Measurements from ENCODE around the gene TNS4. TPM values are rescaled to one million over a fixed set of nuclear protein-coding genes. Genes with fewer than 3 reads are reported as not detected.

Gene TNS4
- total RNA-seq, 4 donors from 2014 or later = 413 to 1,865 (median 485) TPM

DNA sequence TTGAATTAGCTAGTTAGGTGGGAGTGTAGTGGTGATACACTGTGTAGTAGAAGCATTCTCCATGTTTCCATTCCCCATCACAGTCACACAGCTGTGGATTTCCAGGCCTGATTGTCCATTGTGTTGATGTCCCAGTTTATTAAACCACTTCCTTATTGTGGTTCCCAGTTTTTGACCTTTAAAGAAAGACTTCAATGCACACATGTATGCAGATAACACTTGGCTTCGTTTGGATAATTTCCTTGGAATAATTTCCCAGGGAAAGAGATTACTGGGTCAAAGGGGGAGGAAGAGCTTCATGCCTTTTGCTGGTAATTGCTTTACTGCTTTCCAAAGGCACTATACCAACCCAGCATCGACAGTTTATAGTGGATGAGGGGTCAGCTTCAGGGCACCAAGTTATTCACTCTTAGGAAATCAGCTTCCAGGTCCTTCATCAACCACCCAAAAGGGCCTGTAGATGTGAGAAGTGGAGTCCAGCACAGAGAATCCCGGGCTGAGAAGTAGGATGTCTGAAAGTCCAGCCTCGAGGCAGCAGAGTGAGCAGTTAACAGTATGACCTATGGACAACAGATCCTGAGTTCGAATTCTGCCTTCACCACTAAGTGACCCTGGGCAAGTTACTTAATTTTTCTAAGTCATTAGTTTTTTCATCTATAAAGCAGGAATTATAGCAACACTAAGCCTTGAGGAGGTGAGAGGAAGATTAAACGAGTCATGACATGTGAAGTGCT lies 31.3 kb upstream of the TNS4 start:
- no peak overlapping the region for H3K4me3 ChIP-seq (ENCODE audit: low read depth, poor library complexity, severe bottlenecking)
- intact Hi-C loops (cut with DNase I; ENCODE audit: low total_unique reads) = loop anchor here (5.0 to 10.0 kb wide), 2 partner anchors 88 to 170 kb away; partner anchors contain the start of genes GJD3 and IGFBP4
- DNase-seq (ENCODE audit: low spot score in 2 of 2) = peak in 1 of 2 donors; percentile 53
- no peak for TF ChIP-seq POLR2A (IDR thresholded peaks at IDR 0.05)
- TF ChIP-seq, protein P1, sequence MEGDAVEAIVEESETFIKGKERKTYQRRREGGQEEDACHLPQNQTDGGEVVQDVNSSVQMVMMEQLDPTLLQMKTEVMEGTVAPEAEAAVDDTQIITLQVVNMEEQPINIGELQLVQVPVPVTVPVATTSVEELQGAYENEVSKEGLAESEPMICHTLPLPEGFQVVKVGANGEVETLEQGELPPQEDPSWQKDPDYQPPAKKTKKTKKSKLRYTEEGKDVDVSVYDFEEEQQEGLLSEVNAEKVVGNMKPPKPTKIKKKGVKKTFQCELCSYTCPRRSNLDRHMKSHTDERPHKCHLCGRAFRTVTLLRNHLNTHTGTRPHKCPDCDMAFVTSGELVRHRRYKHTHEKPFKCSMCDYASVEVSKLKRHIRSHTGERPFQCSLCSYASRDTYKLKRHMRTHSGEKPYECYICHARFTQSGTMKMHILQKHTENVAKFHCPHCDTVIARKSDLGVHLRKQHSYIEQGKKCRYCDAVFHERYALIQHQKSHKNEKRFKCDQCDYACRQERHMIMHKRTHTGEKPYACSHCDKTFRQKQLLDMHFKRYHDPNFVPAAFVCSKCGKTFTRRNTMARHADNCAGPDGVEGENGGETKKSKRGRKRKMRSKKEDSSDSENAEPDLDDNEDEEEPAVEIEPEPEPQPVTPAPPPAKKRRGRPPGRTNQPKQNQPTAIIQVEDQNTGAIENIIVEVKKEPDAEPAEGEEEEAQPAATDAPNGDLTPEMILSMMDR (IDR thresholded peaks at IDR 0.05) = no peak
- 34 to 36% methylated on average over 6 of the region's 6 CpGs for WGBS, 2 donors

DNA sequence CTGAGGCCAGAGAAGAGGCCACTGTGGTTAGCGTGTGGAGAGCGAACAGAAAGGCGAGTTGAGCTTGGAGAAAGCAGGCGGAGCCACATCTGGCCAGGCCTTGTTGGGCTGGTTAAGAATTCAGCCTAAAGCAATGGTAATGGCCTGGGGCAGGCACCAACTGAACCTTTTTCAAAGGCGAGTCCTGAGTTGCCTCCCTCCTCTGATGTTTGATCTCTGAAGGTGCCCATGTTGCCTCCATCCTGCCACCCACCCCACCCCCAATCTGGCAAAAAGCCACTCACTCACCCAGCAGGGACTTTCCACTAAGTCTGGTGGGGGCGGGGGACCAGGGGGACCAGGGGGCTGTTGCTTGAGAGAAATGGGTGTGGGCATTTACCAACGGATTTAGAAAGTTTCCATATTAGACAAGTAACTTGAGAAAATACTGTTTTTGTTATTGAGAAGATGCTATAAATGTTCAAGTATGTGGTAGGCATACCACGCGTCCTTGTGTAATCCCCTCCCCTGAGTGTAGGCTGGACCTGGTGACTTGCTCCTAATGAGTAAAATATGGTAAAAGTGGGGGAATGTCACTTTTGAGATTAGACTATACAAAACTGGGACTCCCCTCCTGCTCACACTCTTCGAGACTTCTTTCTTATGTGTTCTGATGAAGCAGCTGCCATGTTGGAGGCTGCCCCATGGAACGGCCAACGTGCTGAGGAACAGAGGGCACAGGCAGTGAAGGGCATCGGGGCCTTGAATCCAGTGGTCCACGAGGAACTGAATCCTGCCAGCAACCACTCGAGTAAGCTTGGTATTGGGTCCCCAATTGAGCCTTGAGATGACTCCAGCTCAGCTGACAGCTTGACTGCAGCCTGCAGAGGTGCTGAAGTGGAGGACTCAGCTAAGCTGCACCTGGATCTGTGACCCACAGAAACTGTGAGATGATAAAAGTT lies 29.9 kb upstream of the TNS4 start:
- TF ChIP-seq, protein P1 (IDR thresholded peaks at IDR 0.05) = no peak
- TF ChIP-seq POLR2A (IDR thresholded peaks at IDR 0.05) = no peak
- WGBS, 2 donors = 66 to 75% methylated on average over 15 of the region's 15 CpGs
- intact Hi-C loops (cut with DNase I; ENCODE audit: low total_unique reads) = loop anchor here (5.0 to 10.0 kb wide), 2 partner anchors 87 to 169 kb away; partner anchors contain the start of genes GJD3 and IGFBP4
- peak in 1 of 2 donors; percentile 85 for DNase-seq (ENCODE audit: low spot score in 2 of 2)
- H3K4me3 ChIP-seq (ENCODE audit: low read depth, poor library complexity, severe bottlenecking) = no peak overlapping the region

DNA sequence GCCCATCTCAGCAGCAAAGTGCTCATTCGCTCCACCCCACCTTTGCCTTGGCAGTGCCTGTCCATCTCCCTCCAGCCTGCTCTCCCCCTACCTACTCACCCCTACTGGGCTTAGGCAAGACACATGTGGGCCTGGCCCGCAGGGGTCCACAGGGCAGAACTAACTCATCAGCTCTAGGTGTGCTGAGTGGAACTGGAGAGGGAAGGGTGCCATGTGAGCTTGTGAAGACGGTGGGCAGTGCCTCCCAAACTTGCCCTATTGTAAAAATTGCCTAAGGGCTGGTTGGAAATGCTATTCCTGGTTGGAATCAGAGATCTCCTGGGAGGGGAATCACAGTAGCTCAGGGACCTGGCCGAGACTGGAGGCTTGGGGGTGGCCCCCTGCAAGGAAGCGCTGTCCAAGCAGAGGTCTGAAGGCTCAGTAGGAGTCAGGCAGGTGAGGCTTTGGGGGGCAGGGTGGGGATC lies 29.1 kb upstream of the TNS4 start:
- WGBS, 2 donors = 75 to 77% methylated on average over 5 of the region's 5 CpGs
- no peak for TF ChIP-seq POLR2A (IDR thresholded peaks at IDR 0.05)
- TF ChIP-seq, protein P1 (IDR thresholded peaks at IDR 0.05) = no peak
- no peak overlapping the region for H3K4me3 ChIP-seq (ENCODE audit: low read depth, poor library complexity, severe bottlenecking)
- intact Hi-C loops (cut with DNase I; ENCODE audit: low total_unique reads) = loop anchor here (5.0 to 10.0 kb wide), 2 partner anchors 86 to 168 kb away; partner anchors contain the start of genes GJD3 and IGFBP4
- peak in 1 of 2 donors; percentile 82 for DNase-seq (ENCODE audit: low spot score in 2 of 2)

DNA sequence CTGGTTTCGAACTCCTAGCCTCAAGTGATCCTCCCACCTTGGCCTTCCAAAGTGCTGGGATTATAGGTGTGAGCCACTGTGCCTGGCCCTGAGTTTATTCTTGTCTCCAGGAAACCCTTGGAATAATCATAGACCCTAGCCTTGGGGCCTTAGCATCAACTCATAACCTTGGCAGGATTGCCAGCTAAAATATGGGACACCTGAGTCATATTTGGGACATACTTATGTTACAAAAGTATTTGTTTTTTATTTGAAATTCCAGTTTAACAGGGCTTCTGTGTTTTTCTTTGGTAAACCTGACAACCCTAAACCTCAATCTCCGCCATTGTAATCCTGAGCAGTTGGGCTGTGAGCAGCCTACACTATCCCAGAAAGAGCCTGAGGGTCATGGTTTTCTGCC lies 28.6 kb upstream of the TNS4 start:
- no peak overlapping the region for H3K4me3 ChIP-seq (ENCODE audit: low read depth, poor library complexity, severe bottlenecking)
- 63 to 73% methylated on average over 2 of the region's 2 CpGs for WGBS, 2 donors
- no peak for DNase-seq (ENCODE audit: low spot score in 2 of 2)
- intact Hi-C loops (cut with DNase I; ENCODE audit: low total_unique reads) = loop anchor here (5.0 to 10.0 kb wide), 2 partner anchors 85 to 168 kb away; partner anchors contain the start of genes GJD3 and IGFBP4
- TF ChIP-seq POLR2A (IDR thresholded peaks at IDR 0.05) = no peak
- TF ChIP-seq, protein P1 (IDR thresholded peaks at IDR 0.05) = no peak

DNA sequence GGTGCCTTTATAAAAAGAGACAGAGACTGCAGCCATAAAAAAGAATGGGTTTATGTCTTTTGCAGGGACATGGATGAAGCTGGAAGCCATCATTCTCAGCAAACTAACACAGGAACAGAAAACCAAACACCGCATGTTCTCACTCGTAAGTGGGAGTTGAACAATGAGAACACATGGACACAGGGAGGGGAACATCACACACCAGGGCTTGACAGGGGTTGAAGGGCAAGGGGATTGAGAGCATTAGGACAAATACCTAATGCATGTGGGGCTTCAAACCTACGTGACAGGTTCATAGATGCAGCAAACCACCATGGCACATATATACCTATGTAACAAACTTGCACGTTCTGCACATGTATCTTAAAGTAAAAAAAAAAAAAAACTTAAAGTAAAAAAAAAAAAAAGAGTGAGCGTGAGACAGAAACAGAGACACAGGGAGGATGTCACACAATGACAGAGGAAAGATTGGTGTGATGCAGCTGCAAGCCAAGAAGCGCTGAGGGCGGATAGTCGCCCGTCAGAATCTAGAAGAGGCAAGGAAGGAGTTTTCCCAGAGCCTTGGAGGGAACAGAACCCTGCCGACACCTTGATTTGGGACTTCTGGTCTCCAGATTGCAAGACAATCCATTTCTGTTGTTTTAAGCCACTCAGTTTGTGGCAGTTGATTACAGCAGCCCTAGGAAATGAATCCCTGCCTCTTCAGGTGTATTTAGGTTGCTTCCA lies 27.4 kb upstream of the TNS4 start:
- DNase-seq (ENCODE audit: low spot score in 2 of 2) = peak in 1 of 2 donors; percentile 74
- no peak for TF ChIP-seq POLR2A (IDR thresholded peaks at IDR 0.05)
- TF ChIP-seq, protein P1 (IDR thresholded peaks at IDR 0.05) = no peak
- intact Hi-C loops (cut with DNase I; ENCODE audit: low total_unique reads) = no loop called here
- WGBS, 2 donors = 63 to 69% methylated on average over 10 of the region's 10 CpGs
- H3K4me3 ChIP-seq (ENCODE audit: low read depth, poor library complexity, severe bottlenecking) = no peak overlapping the region

All from lower leg skin (tissue), 4 donors.